Smooth muscle cell (in vitro differentiated cells): ENCODE measurements around the gene SPAG8. TPM values are rescaled to one million over a fixed set of nuclear protein-coding genes. Genes with fewer than 3 reads are reported as not detected.

ENCODE experiments used
- DNase-seq: peaks from one replicate; lab custom pipeline; 2025; ENCODE audit not compliant: unreplicated experiment; lab: John Stamatoyannopoulos, UW
- H2AFZ ChIP-seq: fragments of 200-600 bp; sonication (generic); 2 replicates; pipeline ENCODE4 v1.6.0; 2016; ENCODE audit warnings: antibody characterized with exemption, low read depth, mild to moderate bottlenecking
- H3F3A ChIP-seq: fragments of 200-600 bp; sonication (generic); 2 replicates; pipeline ENCODE4 v1.6.0; 2017; ENCODE audit warnings: antibody characterized with exemption, low read depth
- H3K27ac ChIP-seq: fragments of 200-600 bp; sonication (generic); 2 replicates; pipeline ENCODE4 v1.5.1; 2016; ENCODE audit warnings: low read depth, mild to moderate bottlenecking
- H3K27me3 ChIP-seq: fragments of 200-600 bp; sonication (generic); 2 replicates; pipeline ENCODE4 v1.6.1; 2016; ENCODE audit warnings: low read depth, mild to moderate bottlenecking
- H3K36me3 ChIP-seq: fragments of 200-600 bp; sonication (generic); 2 replicates; pipeline ENCODE4 v1.5.1; 2016; ENCODE audit warnings: low read depth
- H3K4me1 ChIP-seq: fragments of 200-600 bp; sonication (generic); 2 replicates; pipeline ENCODE4 v1.5.1; 2016; ENCODE audit warnings: low read depth
- H3K4me2 ChIP-seq: fragments of 200-600 bp; sonication (generic); 2 replicates; pipeline ENCODE4 v1.6.0; 2016; ENCODE audit warnings: mild to moderate bottlenecking
- H3K4me3 ChIP-seq: fragments of 200-600 bp; sonication (generic); 2 replicates; pipeline ENCODE4 v1.5.1; 2016; ENCODE audit warnings: mild to moderate bottlenecking
- H3K79me2 ChIP-seq: fragments of 200-600 bp; sonication (generic); 2 replicates; pipeline ENCODE4 v1.6.0; 2016; ENCODE audit warnings: low read depth, mild to moderate bottlenecking
- H3K9ac ChIP-seq: fragments of 200-600 bp; sonication (generic); 2 replicates; pipeline ENCODE4 v1.6.0; 2016; ENCODE audit warnings: low read depth
- H3K9me3 ChIP-seq: fragments of 200-600 bp; sonication (generic); replicated peaks from 2 replicates; pipeline ENCODE4 v1.5.1; 2016; ENCODE audit warnings: low read depth
- H4K20me1 ChIP-seq: fragments of 200-600 bp; sonication (generic); 2 replicates; pipeline ENCODE4 v1.6.0; 2016; ENCODE audit warnings: low read depth
- CTCF ChIP-seq: fragments of 200-600 bp; sonication (generic); IDR thresholded peaks from 2 replicates; pipeline ENCODE4 v1.5.1; 2017; ENCODE audit warnings: borderline replicate concordance, mild to moderate bottlenecking, antibody characterized with exemption; ENCODE audit not compliant: insufficient read depth, poor library complexity, severe bottlenecking
- WGBS: methylation state at CpG from one replicate; pipeline ENCODE4 v1.1.7; 2016; ENCODE audit warnings: low lambda C conversion rate; 5-methylcytosine and 5-hydroxymethylcytosine counted together
- polyA plus RNA-seq: library from polyadenylated mRNA; unstranded; fragments of >200 nt; fragmentation: Nextera tagmentation; extraction: Ambion mirVana; gene quantifications from 2 replicates; pipeline ENCODE4 v1.2.1, GENCODE V29; 2016
- total RNA-seq: library from RNA; depleted of rRNA; stranded (reverse); fragments of >200 nt; gene quantifications from 2 replicates; pipeline ENCODE4 v1.2.3, GENCODE V29; 2014

Gene SPAG8, protein sequence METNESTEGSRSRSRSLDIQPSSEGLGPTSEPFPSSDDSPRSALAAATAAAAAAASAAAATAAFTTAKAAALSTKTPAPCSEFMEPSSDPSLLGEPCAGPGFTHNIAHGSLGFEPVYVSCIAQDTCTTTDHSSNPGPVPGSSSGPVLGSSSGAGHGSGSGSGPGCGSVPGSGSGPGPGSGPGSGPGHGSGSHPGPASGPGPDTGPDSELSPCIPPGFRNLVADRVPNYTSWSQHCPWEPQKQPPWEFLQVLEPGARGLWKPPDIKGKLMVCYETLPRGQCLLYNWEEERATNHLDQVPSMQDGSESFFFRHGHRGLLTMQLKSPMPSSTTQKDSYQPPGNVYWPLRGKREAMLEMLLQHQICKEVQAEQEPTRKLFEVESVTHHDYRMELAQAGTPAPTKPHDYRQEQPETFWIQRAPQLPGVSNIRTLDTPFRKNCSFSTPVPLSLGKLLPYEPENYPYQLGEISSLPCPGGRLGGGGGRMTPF
- total RNA-seq (0.85 TPM in 1 of 2 replicates, not detected in the other), polyA plus RNA-seq (0.44 and 1.2 TPM in 2 replicates)

DNA sequence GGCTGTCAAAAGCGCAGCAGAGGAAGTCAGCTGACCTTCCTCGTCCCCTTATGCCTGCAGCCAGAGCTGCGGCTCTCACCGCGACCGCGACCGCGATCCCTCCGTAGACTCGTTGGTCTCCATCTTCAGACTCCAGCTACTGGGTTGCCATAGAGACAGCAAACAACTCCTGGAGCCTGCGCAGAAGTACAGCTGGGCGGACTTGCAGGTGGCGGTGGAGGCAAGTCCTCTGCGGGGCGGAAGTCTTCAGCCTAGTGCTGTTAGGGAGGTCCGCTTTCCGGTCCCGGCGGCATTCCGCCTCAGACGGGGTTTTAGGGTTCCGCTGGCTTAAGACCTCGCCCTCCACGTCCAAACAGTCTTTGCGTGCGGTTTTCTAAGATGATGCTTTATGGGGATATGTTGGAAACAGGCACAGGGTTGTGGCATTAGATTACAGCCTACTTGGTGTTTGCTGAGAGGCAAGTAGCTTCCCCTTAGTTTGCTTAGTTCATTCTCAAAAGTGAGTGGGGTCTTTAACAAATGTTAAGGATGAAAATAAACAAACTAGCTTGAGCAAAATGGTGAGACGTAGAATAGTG, at the start of gene SPAG8:
SPAG8 (minus strand) TSS at position 238 of the 578 bp plus-strand sequence; CDS start at position 123, 115 bp downstream.
- H3K27ac ChIP-seq, result peak within 1 kb of the TSS; percentile 56
- no peaks in the 10 kb centered on the region for H3K36me3 ChIP-seq
- DNase-seq, result peak; percentile 52
- WGBS, result 5% methylated on average over 28 of the region's 28 CpGs
- H4K20me1 ChIP-seq, result no peaks in the 10 kb centered on the region
- H2AFZ ChIP-seq, result peak within 1 kb of the TSS; percentile 87
- H3K9ac ChIP-seq, result peak within 1 kb of the TSS; percentile 19
- H3K27me3 ChIP-seq, result no peaks in the 10 kb centered on the region
- H3K4me1 ChIP-seq, result peaks cover 9% of the 10 kb centered on the region
- TF ChIP-seq CTCF, result no peak
- H3F3A ChIP-seq, result peaks cover 3% of the 10 kb centered on the region
- no peaks in the 10 kb centered on the region for H3K9me3 ChIP-seq
- H3K79me2 ChIP-seq, result no peaks in the 10 kb centered on the region
- peak within 1 kb of the TSS; percentile 85 for H3K4me2 ChIP-seq
- peak within 1 kb of the TSS; percentile 48 for H3K4me3 ChIP-seq

DNA sequence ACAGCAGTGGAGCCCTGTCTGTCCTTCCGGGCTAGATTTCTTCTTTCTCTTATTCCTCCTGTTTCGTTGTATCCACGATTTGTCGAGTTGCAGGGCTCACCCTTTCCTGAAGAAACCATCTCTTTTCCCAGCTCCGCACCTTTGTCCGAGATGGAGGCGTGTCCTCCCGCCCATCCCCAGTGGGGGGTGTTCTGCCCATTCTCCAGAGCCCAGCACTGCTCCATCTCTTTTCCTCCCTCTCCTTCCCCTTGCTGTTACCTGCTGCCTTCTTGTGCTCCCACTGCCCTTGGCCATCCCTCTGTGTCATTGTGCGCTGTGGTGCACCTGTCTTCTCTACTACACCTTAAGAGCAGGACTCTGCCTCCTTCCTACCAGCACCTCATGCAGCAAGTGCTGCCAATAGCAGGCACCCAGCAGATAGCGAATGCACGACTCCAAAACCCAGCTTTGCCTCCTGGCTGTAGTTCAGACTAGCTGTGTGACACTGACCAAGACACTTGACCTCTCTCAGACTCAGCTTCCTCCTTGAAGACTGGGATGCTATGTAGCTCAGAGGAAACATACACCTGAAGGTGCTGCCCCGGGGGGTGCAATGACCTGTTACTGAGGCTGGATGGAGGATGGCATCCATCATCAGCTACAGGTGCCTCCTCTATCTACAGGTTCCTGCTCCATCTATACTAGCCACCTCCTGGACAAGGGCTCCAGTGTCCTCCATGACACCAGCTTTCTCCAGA, 49.3 kb upstream of the SPAG8 start:
- H4K20me1 ChIP-seq, result no peaks in the 10 kb centered on the region
- H3F3A ChIP-seq, result no peaks in the 10 kb centered on the region
- no peaks in the 10 kb centered on the region for H3K79me2 ChIP-seq
- H3K4me3 ChIP-seq, result no peak overlapping the region
- H3K4me1 ChIP-seq, result no peaks in the 10 kb centered on the region
- H3K36me3 ChIP-seq, result no peaks in the 10 kb centered on the region
- peaks cover 15% of the 10 kb centered on the region for H3K27me3 ChIP-seq
- no peak overlapping the region for H3K27ac ChIP-seq
- no peak overlapping the region for H2AFZ ChIP-seq
- TF ChIP-seq CTCF, result no peak
- no peak overlapping the region for H3K4me2 ChIP-seq
- 74% methylated on average over 12 of the region's 12 CpGs for WGBS
- no peak for DNase-seq
- no peaks in the 10 kb centered on the region for H3K9me3 ChIP-seq
- no peak overlapping the region for H3K9ac ChIP-seq

- 87% methylated on average over 3 of the region's 3 CpGs for WGBS
- H3F3A ChIP-seq, result no peaks in the 10 kb centered on the region
- no peaks in the 10 kb centered on the region for H4K20me1 ChIP-seq
- no peaks in the 10 kb centered on the region for H3K4me1 ChIP-seq
- no peaks in the 10 kb centered on the region for H3K79me2 ChIP-seq
- TF ChIP-seq CTCF, result no peak
- DNase-seq, result no peak
- no peak overlapping the region for H3K9ac ChIP-seq
- no peak overlapping the region for H2AFZ ChIP-seq
- no peak overlapping the region for H3K27ac ChIP-seq
- peaks cover 15% of the 10 kb centered on the region for H3K27me3 ChIP-seq
- H3K4me2 ChIP-seq, result no peak overlapping the region
- no peaks in the 10 kb centered on the region for H3K9me3 ChIP-seq
- H3K36me3 ChIP-seq, result no peaks in the 10 kb centered on the region
- H3K4me3 ChIP-seq, result no peak overlapping the region
Measured at GRCh38 chr9:35859990-35860339, 47.9 kb upstream of the SPAG8 start.
